Measurements from ENCODE around the gene SLAIN1. TPM values are rescaled to one million over a fixed set of nuclear protein-coding genes. Genes with fewer than 3 reads are reported as not detected.

SLAIN1 gene
- total and polyA plus RNA-seq, 2 donors (not counting 1 experiment from before 2014, with no cell fraction given) = 12.7 to 29.5 TPM

DNA sequence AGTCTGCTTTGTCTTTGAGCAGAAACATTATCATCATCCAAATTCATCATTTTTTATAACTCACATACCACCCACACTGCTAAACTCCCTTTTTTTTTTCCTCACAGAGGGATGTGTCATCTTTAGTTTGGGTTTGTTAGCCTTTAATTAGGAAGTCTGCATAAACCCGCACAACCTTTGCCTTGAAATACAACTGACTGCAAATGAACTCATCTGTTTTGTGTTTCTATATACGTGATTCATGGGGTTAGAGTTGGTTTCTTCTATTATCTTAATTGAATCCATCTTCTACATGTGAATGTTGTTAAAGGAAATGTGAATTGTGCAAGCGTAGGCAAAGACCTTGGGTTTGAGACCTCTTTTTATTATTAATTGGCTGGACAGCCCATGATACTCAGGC lies 102.7 kb downstream of the SLAIN1 start:
- H3K4me1 ChIP-seq (ENCODE audit: control insufficient read depth in 2 of 2, insufficient read depth in 2 of 2, low read length in 2 of 2) = no peaks in the 10 kb centered on the region
- Mint-ChIP-seq H3K4me1 (no peaks in the 10 kb centered on the region), H3K4me3 (no peak overlapping the region), H3K9me3 (ENCODE audit: insufficient read depth) (no peaks in the 10 kb centered on the region), H3K27me3 (peaks cover 3% of the 10 kb centered on the region), H3K27ac (no peak overlapping the region)
- no peak overlapping the region for H3K4me3 ChIP-seq (ENCODE audit: control extremely low read depth in 1 of 5, extremely low read depth in 1 of 5, insufficient read depth in 1 of 5, low read depth in 2 of 5, low read length in 4 of 5)
- peaks cover 0 to 1% (median 0%) of the 10 kb centered on the region in 3 donors for H3K9me3 ChIP-seq (ENCODE audit: control extremely low read depth in 1 of 3, control insufficient read depth in 2 of 3, insufficient read depth in 1 of 3, low read length in 2 of 3)
- POLR2A ChIA-PET = no interaction called here
- TF ChIP-seq EZH2 (IDR thresholded peaks at IDR 0.05; ENCODE audit: borderline replicate concordance, insufficient read depth, low read depth, low read length, poor library complexity, severe bottlenecking) = no peak
- TF ChIP-seq, protein P1, sequence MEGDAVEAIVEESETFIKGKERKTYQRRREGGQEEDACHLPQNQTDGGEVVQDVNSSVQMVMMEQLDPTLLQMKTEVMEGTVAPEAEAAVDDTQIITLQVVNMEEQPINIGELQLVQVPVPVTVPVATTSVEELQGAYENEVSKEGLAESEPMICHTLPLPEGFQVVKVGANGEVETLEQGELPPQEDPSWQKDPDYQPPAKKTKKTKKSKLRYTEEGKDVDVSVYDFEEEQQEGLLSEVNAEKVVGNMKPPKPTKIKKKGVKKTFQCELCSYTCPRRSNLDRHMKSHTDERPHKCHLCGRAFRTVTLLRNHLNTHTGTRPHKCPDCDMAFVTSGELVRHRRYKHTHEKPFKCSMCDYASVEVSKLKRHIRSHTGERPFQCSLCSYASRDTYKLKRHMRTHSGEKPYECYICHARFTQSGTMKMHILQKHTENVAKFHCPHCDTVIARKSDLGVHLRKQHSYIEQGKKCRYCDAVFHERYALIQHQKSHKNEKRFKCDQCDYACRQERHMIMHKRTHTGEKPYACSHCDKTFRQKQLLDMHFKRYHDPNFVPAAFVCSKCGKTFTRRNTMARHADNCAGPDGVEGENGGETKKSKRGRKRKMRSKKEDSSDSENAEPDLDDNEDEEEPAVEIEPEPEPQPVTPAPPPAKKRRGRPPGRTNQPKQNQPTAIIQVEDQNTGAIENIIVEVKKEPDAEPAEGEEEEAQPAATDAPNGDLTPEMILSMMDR (IDR thresholded peaks at IDR 0.05) = no peak
- H2AFZ ChIP-seq (ENCODE audit: insufficient read depth, low read depth, low read length, poor library complexity, severe bottlenecking) = no peak overlapping the region
- intact Hi-C loops (cut with micrococcal nuclease) = no loop called here
- DNase-seq (no peak), ATAC-seq (ENCODE audit: low read depth) (no peak)
- CTCF ChIA-PET = no interaction called here
- no peaks in the 10 kb centered on the region for H3K36me3 ChIP-seq (replicated peaks in 1 of 2; ENCODE audit: control extremely low read depth in 1 of 2, control insufficient read depth in 1 of 2, extremely low read depth in 1 of 2, insufficient read depth in 2 of 2, low read length in 1 of 2)
- H3K27me3 ChIP-seq (replicated peaks in 1 of 4; ENCODE audit: control extremely low read depth in 1 of 4, control insufficient read depth in 3 of 4, insufficient read depth in 4 of 4, low read length in 3 of 4) = no peaks in the 10 kb centered on the region
- H3K9ac ChIP-seq (ENCODE audit: low read length) = no peak overlapping the region
- H3K27ac ChIP-seq (ENCODE audit: low read length in 2 of 2) = no peak overlapping the region
- H4K20me1 ChIP-seq (ENCODE audit: control insufficient read depth, insufficient read depth, low read length, poor library complexity, severe bottlenecking) = no peaks in the 10 kb centered on the region
- WGBS (ENCODE audit: insufficient coverage) = no CpG with 5 or more reads among the region's 3 CpGs
- H3K79me2 ChIP-seq (ENCODE audit: control insufficient read depth, insufficient read depth, low read length) = no peaks in the 10 kb centered on the region
- H3K4me2 ChIP-seq (replicated peaks; ENCODE audit: low read depth, low read length, poor library complexity, severe bottlenecking) = no peak overlapping the region

DNA sequence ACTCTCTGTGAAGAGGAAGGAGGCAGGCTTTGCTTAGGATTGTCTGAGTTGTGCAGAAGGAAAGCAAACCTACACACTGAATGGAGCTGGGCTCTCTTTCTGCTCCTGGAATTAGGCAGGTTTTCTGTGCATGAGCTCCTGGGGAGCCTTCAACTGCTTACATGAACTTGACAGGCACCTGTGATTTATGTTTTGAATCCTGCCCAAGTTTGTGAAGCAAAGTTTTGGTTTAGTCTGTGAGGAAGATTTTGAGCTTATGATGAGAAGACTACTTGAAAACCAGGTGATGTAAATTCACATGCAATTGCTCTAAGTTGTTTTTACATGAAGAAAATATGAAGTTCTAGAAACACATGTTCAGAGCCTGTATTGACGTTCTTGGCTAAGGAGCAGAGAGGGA lies 109.0 kb downstream of the SLAIN1 start:
- DNase-seq (no peak), ATAC-seq (ENCODE audit: low read depth) (no peak)
- Mint-ChIP-seq H3K4me3 (no peak overlapping the region), H3K27me3 (peaks cover 10% of the 10 kb centered on the region), H3K27ac (no peak overlapping the region), H3K9me3 (ENCODE audit: insufficient read depth) (no peaks in the 10 kb centered on the region), H3K4me1 (no peaks in the 10 kb centered on the region)
- Histone ChIP-seq H3K4me2 (replicated peaks; ENCODE audit: low read depth, low read length, poor library complexity, severe bottlenecking) (no peak overlapping the region), H4K20me1 (ENCODE audit: control insufficient read depth, insufficient read depth, low read length, poor library complexity, severe bottlenecking) (no peaks in the 10 kb centered on the region), H3K4me1 (ENCODE audit: control insufficient read depth in 2 of 2, insufficient read depth in 2 of 2, low read length in 2 of 2) (no peaks in the 10 kb centered on the region), H3K27ac (ENCODE audit: low read length in 2 of 2) (no peak overlapping the region), H3K9me3 (ENCODE audit: control extremely low read depth in 1 of 3, control insufficient read depth in 2 of 3, insufficient read depth in 1 of 3, low read length in 2 of 3) (no peaks in the 10 kb centered on the region), H3K36me3 (replicated peaks in 1 of 2; ENCODE audit: control extremely low read depth in 1 of 2, control insufficient read depth in 1 of 2, extremely low read depth in 1 of 2, insufficient read depth in 2 of 2, low read length in 1 of 2) (no peaks in the 10 kb centered on the region), H3K4me3 (ENCODE audit: control extremely low read depth in 1 of 5, extremely low read depth in 1 of 5, insufficient read depth in 1 of 5, low read depth in 2 of 5, low read length in 4 of 5) (no peak overlapping the region), H3K79me2 (ENCODE audit: control insufficient read depth, insufficient read depth, low read length) (no peaks in the 10 kb centered on the region), H2AFZ (ENCODE audit: insufficient read depth, low read depth, low read length, poor library complexity, severe bottlenecking) (no peak overlapping the region), H3K9ac (ENCODE audit: low read length) (no peak overlapping the region), H3K27me3 (replicated peaks in 1 of 4; ENCODE audit: control extremely low read depth in 1 of 4, control insufficient read depth in 3 of 4, insufficient read depth in 4 of 4, low read length in 3 of 4) (no peaks in the 10 kb centered on the region)
- ChIA-PET CTCF (interaction anchor here (1.9 kb wide), 1 partner anchor 315 kb away, joined by 6 read pairs; no protein-coding TSS in a partner anchor), POLR2A (no interaction called here)
- intact Hi-C loops (cut with micrococcal nuclease) = no loop called here
- no peak for TF ChIP-seq EZH2 (IDR thresholded peaks at IDR 0.05; ENCODE audit: borderline replicate concordance, insufficient read depth, low read depth, low read length, poor library complexity, severe bottlenecking)
- TF ChIP-seq, protein P1 (IDR thresholded peaks at IDR 0.05) = no peak
- 100% methylated on average over 1 of the region's 1 CpG for WGBS (ENCODE audit: insufficient coverage)
